Left ventricle myocardium superior (tissue), 1 donor: ENCODE measurements around the gene FAF2. TPM values are rescaled to one million over a fixed set of nuclear protein-coding genes. Genes with fewer than 3 reads are reported as not detected.
"Not testable (repeated sequence)": the region's sequence is repeated elsewhere in the genome, so short reads cannot be mapped to it uniquely, and the experiment has no call there.

ENCODE experiments used
- ATAC-seq: fragments of 200-7000 bp; cut with Tn5 transposase; one replicate; pipeline ENCODE4 v1.9.1; 2020; ENCODE audit warnings: mild to moderate bottlenecking, moderate library complexity
- DNase-seq: peaks from one replicate; pipeline ENCODE4 v3.0.0-alpha.2; 2020
- intact Hi-C: fragments of 100-400 bp; cut with micrococcal nuclease; formaldehyde crosslinking; loops from one replicate; pipeline ENCODE4 v1.11.0; 2022
- total RNA-seq: library from RNA; stranded (reverse); fragmentation: NEBNext Ultra II Directional; extraction: Animal tissue kit (Norgen Biotek cat#: 25700); gene quantifications from one replicate; pipeline ENCODE4 v1.2.1, GENCODE V29; 2021
- donor health status: DM: no; HTN: yes; CAD: no; lungs with severe emphysema.

FAF2 gene
- total RNA-seq, 1 donor from 2014 or later = 16.2 TPM

GRCh38 chr5:176415952-176416924, 31.9 kb upstream of the FAF2 start, which contains the start of gene CLTB:
Gene CLTB (minus strand): TSS chr5:176416539. CDS start chr5:176416363, 176 bp downstream.
- DNase-seq = peak; percentile 97
- ATAC-seq = peak; percentile 94
- intact Hi-C loops = no loop called here

- intact Hi-C loops = no loop called here
- ATAC-seq (no peak), DNase-seq (no peak)
Observed at GRCh38 chr5:176416965-176417364, 31.2 kb upstream of the FAF2 start.

DNA sequence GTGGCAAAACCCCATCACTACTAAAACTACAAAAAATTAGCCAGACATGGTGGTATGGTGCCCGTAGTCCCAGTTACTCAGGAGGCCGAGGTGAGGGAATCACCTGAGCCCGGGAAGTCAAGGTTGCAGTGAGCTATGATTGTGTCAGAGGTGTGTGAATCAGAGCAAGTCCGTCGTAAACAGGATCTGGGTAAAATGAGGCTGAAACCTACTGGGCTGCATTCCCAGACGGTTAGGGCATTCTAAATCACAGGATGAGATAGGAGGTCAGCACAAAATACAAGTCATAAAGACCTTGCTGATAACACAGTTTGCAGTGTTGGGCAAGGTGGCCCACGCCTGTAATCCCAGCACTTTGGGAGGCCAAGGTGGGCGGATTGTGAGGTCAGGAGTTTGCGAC, 29.9 kb upstream of the FAF2 start:
- no peak for ATAC-seq
- DNase-seq = no peak
- intact Hi-C loops = no loop called here

DNA sequence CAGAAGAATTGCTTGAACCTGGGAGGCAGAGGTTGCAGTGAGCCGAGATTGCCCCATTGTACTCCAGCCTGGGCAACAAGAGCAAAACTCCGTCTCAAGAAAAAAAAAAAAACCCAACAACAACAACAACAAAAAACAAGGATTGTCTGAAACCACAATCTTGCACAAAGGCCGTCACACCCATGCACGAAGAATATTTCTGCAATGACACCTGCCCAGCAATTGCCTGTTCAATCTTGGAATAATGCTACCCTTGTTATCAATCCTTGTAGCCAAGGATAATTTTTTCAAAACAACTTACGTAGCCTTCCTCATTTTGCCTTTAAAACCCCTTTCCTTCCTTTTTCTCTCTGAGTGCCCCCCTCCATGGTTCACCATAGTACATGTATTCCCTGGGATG, 28.1 kb upstream of the FAF2 start:
- ATAC-seq (no peak), DNase-seq (no peak)
- intact Hi-C loops = no loop called here

DNA sequence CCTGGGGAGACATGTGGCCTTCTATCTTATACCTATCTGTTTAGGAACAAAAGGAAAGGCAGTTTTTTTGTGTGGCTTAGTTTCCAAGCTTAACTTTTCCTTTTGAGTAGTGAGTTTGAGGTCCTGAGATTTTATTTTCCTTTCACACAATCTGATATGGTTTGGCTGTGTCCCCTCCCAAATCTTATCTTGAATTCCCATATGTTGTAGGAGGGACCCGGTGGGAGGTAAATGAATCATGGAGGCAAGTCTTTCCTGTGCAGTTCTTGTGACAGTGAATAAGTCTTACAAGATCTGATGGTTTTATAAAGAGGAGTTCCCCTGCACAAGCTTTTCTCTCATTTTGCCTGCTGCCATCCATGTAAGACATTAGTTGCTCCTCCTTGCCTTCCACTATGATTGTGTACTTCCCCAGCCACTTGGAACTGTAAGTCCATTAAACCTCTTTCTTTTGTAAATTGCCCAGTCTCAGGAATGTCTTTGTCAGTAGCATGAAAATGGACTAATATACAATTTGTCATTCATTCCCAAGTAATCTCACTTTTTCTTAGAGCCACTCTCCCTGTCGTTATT, 27.1 kb upstream of the FAF2 start:
- ATAC-seq (no peak), DNase-seq (no peak)
- intact Hi-C loops = no loop called here

GRCh38 chr5:176424181-176424580, 24.0 kb upstream of the FAF2 start:
- DNase-seq (no peak), ATAC-seq (no peak)
- intact Hi-C loops = no loop called here

- no peak for ATAC-seq
- intact Hi-C loops = no loop called here
- no peak for DNase-seq
Observed at GRCh38 chr5:176425138-176425537, 23.0 kb upstream of the FAF2 start.

GRCh38 chr5:176425791-176426190, 22.4 kb upstream of the FAF2 start:
- ATAC-seq (no peak), DNase-seq (no peak)
- intact Hi-C loops = no loop called here

GRCh38 chr5:176426876-176427275, 21.3 kb upstream of the FAF2 start:
- no peak for ATAC-seq
- intact Hi-C loops = no loop called here
- DNase-seq = no peak

DNA sequence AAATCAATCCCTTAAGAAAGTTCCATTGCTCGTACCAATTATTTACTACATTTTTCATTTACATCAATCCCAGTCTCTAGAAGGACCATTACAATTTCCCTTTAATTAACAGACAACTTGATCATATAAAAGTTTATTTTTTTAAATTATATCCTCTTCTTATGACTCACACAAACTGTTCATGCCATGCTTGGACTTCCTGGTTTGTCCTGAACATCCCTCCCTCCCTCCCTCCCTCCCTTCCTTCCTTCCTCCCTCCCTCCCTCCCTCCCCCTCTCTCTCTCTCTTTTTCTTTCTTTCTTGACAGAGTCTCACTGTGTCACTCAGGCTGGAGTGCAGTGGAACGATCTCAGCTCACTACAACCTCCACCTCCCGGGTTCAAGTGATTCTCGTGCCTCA, 20.2 kb upstream of the FAF2 start:
- no peak for ATAC-seq

DNA sequence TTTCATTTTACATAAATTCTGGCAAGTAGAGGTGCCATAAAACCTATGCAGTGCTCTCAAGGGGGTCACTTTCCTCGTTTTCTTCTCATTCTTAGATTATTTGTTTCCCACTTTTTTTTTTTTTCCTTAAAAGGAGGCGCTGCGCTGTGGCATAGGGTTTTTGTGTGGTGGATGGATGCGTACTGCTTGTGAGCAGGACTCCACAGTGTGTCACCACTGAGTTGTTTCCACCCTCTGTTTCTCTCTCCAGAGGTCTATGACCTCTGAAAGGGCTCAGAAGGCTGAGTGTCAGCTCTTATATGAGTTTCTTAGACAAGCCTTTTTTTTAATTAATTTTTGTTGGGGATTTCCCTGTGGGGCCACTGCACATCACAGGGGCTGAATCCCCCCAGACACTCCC, 18.2 kb upstream of the FAF2 start:
- intact Hi-C loops = no loop called here
- no peak for DNase-seq
- no peak for ATAC-seq

More for the DNA sequence above, 20.2 kb upstream of the FAF2 start:
- DNase-seq = no peak
- intact Hi-C loops = no loop called here

- intact Hi-C loops = no loop called here
- DNase-seq (no peak), ATAC-seq (no peak)
Observed at GRCh38 chr5:176432707-176433106, 15.5 kb upstream of the FAF2 start.

DNA sequence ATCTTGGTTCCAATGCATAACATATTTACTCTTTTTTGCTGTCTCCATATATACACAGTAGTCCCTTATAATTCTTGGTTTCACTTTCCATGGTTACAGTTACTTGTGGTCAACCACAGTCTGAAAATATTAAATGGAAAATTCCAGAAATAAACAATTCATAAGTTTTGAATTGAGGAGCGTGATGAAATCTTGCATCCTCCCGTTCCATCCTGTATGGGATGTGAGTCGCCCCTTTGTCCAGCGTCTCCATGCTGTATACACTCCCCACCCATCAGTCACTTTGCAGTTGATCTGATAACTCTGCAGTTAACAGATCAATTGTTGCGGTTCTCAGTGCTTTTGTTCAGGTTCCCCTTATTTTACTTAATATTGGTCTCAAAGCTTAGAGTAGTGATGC, 11.5 kb upstream of the FAF2 start:
- ATAC-seq = peak; percentile 36
- intact Hi-C loops = no loop called here

DNA sequence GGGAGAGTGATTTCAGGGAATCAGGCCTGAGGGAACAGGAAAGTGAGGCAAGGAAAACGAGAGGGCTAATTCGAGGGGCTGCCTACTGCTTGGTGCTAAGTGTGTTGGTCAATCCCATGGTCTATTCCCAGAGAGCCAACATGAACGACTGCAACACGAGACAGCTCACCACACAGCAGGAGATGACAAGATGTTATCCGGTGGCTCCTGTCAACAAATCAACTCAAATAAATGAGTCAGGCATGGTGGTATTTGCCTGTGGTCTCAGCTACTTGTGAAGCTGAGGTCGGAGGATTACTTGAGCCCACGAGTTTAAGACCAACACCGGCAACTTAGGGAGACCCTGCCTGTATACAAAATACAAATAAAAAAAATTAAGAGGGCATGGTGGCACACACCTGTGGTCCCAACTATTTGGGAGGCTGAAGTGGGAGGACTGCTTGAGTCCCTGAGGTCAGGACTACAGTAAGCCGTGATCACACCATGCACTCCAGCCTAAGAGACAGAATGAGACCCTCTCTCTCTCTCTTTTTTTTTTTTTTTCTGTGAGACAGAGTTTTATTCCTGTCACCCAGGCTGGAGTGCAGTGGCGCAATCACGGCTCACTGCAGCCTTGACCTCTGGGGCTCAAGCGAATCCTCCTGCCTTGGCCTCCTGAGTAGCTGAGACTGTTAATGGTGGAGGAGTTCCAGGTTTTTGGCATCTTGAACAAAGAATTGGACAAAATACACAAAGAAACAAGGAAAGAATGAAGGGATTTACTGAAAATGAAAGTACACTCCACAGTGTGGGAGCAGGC, 9.0 kb upstream of the FAF2 start:
- intact Hi-C loops = no loop called here
- ATAC-seq = no peak
- DNase-seq = no peak

More for the DNA sequence above, 11.5 kb upstream of the FAF2 start:
- no peak for DNase-seq

DNA sequence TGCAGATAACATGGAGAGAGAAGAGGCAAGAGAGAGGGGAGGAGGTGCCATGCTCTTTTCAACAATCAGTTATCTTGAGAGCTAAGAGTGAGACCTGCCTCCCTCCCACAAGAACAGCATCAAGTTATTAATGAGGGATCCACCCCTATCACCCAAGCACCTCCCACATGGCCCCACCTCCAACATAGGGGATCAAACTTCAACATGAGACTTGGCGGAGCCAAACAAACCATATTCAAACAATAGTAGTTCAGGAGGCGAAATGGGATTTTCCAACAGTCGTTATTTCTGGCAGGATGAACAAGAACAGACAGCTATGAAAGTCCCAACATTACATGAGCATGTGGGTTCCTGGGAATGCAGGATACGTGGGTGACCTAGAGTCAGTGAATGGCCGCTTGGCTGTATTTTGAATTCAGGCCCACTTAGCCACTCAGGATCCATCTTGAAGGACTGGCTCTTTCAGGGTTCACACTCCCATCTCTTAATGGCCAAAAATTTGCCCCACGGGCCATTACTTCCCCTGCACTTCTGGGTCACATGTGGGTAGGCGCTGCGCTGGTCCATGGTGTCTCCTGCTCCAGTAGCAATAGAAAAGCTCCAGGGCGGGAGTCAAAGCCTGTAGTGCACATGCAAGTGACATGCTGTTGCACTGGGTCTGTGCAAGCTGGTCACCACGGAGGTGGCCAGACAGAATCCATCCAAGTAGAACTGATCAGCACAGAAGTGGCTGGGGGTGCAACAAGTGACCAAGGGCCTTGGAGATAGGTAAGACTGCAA, 7.1 kb upstream of the FAF2 start:
- ATAC-seq (no peak), DNase-seq (no peak)
- intact Hi-C loops = no loop called here

DNA sequence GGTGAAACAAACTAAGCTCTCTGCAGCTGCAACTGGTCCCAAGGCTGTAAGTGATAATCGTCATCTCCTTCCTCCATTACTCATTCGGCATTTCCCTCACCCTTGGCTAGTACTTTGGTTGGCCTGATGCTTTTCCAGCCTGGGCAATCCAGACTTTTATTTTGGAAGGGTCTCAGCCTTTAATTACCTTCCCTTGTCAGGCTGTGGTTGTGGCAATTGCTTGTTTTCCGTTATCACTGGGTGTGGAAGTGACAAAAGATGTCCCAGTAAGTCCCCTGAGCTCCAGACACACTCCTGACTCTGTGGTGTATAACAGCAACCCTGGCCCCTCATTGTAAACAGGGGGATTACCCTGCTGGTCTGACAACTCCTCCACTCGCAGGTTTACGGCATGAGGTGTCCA, 6.3 kb upstream of the FAF2 start:
- intact Hi-C loops = no loop called here
- DNase-seq = no peak
- ATAC-seq = no peak

GRCh38 chr5:176442911-176443310, 5.3 kb upstream of the FAF2 start:
- intact Hi-C loops, DNase-seq, ATAC-seq: not testable (repeated sequence)

DNA sequence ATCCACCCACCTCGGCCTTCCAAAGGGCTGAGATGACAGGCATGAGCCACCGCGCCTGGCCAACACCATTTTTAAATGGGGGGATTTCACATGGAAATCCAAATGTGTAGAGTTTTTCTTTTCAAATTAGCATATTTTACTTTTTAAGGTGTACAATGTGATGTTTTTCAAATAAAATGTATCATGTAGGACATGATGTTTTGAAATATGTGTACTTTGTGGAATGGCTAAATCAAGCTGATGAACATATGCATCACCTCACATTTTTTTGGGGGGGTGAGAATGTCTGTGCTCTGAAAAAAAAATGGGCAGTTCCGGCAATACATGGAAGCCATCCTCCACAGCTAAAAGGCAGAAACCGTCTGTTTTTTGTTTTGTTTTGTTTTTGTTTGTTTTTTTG, 3.4 kb upstream of the FAF2 start:
- DNase-seq = no peak
- intact Hi-C loops = no loop called here
- ATAC-seq = no peak

DNA sequence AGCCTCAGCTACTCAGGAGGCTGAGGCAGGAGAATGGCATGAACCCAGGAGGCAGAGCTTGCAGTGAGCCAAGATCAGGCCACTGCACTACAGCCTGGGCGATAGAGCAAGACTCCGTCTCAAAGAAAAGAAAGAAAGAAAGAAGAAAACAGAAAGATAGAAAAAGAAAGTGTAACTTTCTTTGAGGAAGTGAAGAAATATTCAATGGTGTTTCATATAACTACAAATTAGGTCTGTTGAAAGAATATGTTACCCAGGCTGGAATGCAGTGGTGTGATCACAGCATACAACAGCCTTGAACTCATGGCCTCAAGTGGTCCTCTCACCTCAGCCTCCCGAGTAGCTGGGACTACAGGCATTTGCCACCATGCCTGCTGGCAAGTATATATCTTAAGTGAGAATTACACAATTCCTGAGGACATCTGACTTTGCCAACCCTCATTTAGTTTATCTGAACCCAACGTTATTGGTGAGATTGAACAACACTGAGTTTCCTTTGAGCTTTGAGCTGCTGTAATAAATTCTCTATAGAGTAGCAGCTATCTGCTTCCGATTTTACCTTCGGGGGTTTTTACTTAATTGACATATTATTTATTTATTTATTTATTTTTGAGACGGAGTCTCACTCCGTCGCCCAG, 2.0 kb upstream of the FAF2 start:
- no peak for ATAC-seq
- no peak for DNase-seq
- intact Hi-C loops = no loop called here
